GM18499 (cell line): Measurements from ENCODE around the gene IFNL4.

Experiments used
- ATAC-seq: cut with Tn5 transposase; IDR thresholded peaks from one replicate; pipeline ENCODE4 v1.9.1; 2021; ENCODE audit warnings: moderate number of reproducible peaks; ENCODE audit not compliant: insufficient read depth, unreplicated experiment

The IFNL4 gene

DNA sequence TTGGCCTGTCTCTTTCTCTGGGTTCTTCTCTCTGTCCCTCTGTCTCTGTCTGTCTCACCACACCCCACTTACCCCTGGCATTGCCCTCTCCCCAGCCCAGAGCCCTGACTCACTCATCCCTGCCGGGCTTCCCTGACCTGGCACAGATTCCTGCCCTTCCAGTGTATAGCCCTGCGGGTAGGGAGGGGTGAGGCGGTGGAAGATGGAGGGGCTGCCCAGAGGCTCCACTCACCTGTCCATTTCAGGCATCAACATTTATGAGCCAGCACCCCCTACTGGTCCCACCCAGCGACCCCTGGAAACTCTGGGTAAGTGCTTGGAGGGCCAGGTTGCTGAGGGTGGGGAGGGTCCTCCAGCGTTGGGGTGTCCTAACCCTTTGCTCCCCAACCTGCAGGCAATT, 50.8 kb downstream of the IFNL4 start:
- ATAC-seq, result no peak

DNA sequence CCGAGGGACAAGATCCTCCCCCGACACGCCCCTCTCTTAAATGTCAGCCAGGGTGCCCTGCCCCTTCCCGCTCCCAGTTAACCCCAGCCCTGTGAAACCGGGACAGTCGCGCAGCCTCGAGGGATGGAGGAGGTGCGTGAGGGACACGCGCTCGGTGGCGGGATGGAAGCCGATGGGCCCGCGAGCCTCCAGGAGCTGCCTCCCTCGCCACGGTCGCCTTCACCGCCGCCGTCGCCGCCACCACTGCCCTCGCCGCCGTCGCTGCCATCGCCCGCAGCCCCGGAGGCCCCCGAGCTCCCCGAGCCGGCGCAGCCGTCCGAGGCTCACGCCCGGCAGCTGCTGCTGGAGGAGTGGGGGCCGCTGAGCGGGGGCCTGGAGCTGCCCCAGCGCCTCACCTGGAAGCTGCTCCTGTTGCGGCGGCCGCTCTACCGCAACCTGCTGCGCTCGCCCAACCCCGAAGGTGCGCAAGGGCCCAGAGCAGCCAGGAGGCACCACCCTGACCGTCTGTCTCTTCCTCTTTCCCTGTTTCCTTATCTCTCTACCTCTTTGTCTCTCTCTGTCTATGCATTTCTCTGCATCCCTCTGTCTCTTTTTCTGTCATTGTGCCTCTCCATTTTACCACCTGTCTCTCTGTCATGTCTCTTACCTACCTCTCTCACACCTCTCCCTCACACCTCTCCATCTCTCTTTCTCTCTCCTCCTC, 51.6 kb downstream of the IFNL4 start, which contains the start of gene NCCRP1:
Gene NCCRP1 (plus strand): TSS at position 105 of the 703 bp plus-strand sequence. CDS start 19 bp downstream, at position 124.
- ATAC-seq, result no peak

DNA sequence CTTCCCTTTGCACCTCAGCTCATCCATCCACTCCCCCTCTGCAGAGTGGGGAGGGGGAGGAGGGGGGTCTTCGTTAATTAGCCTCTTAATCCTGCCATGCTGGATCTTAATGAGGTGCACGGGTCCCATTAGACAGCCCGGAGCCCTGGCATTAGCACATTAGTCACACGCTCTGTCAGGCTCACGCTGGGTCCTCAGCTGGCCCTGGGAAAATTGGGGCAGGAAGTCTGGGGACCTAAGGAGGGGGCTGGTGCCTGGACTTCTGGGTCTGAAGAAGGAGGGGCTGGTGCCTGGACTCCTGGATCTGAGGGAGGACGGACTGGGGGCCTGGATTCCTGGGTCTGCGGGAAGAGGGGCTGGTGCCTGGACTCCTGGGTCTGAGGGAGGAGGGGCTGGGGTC, 52.3 kb downstream of the IFNL4 start:
- ATAC-seq, result no peak
